Measurements from ENCODE around the gene GSTP1.
"Not testable (repeated sequence)": the region's sequence is repeated elsewhere in the genome, so short reads cannot be mapped to it uniquely, and the experiment has no call there.

Gene GSTP1

GRCh38 chr11:67564230-67564629 lies 19.4 kb upstream of the GSTP1 start:
- DNase-seq, result no peak

DNA sequence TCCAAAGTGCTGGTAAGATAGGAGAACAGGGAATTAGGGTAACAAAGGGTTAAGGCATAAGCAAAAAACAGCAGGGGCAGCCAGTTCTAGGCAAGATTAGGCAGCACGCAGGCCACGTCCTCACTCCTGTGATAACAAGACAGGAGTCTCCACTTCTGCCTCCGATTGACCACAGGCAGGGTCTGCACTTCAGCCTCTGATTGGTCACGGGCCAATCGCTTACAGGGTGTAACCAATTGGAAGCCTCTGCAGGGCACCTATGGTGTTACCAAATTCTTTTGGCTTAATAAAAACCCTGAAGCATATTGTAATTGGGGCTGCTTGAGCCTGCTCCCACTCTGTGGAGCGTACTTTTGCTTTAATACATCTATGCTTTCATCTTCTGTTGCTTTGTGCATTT lies 12.2 kb upstream of the GSTP1 start:
- DNase-seq, result no peak

DNA sequence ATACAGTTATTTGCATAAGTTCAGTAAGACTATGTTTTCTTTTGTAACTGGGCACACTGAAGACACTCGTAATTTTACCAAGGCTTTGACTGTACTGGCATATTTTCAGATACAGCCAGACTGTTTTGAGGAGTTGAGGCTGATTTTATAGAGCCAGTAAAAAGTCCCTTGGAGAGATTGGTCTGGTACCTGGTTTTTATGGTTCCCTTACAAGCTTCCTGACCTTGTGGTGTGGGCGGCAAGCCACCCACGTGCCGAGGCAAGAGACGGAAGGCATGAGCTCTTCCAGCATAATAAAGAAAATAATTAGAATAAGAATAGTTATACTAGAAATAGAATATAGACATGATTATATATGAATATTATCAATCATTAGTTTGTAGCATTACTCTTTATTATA lies 11.3 kb upstream of the GSTP1 start:
- no peak for DNase-seq

DNA sequence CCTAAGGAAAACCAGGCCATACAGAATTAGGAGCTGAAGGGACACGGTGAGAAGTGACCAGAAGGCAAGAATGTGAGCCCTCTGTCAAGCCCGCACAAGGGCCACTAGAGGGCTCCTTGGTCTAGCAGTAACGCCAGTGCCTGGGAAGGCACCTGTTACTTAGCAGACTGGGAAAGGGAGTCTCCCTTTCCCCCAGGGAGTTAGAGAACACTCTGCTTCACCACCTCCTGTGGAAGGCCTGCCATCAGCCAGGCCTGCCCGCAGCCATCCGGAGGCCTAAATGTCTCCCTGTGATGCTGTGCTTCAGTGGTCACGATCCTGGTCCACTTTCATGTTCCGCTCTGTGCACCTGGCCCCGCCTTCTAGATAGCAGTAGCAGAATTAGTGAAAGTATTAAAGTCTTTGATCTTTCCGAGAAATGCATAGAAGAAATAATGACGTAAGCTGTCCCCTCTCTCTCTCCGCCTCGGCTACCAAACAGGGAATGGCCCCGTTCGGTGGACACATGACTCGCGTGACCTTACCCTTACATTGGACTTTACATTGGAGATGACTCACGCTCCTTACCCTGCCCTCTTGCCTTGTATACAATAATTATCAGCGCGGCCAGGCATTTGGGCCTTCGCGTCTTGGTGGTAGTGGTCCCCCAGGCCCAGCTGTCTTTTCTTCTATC lies 10.7 kb upstream of the GSTP1 start:
- DNase-seq, result peak; percentile 59

DNA sequence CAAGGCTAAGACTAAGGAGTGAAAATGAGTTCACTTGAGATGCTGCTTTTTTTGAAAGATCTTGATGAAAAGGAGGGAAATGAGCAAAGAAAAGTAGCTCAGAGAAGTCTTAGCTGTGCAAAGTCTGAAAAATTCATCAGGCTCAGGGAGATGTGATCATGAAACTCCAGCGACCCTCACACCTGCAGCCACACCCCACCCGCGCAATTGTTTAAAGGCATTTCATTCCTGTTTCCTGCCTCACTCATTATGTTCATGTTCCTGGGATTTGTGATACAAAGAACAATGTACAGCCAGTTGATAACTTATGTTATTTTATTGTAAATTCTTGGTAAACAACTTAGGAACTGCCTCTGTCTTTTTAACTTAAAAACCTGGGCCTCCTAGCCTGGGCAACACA lies 8.7 kb upstream of the GSTP1 start:
- DNase-seq, result no peak

- no peak for DNase-seq
Observed at GRCh38 chr11:67576735-67577475, 6.7 kb upstream of the GSTP1 start.

GRCh38 chr11:67577951-67578350 lies 5.7 kb upstream of the GSTP1 start:
- DNase-seq, result no peak

- no peak for DNase-seq
Observed at GRCh38 chr11:67581469-67581868, 2.1 kb upstream of the GSTP1 start.

DNA sequence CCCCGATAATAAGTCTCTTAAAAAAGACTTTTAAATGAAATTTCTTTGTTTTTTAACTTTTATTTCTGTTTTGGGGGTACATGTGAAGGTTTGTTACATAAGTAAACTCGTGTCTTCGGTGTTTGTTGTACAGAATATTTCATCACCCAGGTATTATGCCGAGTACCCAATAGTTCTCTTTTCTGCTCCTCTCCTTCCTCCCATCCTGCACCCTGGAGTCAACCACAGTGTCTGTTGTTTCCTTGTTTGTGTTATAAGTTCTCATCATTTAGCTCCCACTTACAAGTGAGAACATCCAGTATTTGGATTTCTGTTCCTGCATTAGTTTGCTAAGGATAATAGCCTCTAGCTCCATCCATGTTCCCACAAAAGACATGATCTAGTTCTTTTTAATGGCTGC lies 1.6 kb upstream of the GSTP1 start:
- no peak for DNase-seq

DNA sequence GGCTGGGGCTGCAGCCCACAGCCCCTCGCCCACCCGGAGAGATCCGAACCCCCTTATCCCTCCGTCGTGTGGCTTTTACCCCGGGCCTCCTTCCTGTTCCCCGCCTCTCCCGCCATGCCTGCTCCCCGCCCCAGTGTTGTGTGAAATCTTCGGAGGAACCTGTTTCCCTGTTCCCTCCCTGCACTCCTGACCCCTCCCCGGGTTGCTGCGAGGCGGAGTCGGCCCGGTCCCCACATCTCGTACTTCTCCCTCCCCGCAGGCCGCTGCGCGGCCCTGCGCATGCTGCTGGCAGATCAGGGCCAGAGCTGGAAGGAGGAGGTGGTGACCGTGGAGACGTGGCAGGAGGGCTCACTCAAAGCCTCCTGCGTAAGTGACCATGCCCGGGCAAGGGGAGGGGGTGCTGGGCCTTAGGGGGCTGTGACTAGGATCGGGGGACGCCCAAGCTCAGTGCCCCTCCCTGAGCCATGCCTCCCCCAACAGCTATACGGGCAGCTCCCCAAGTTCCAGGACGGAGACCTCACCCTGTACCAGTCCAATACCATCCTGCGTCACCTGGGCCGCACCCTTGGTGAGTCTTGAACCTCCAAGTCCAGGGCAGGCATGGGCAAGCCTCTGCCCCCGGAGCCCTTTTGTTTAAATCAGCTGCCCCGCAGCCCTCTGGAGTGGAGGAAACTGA lies 731 bp downstream of the GSTP1 start:
- DNase-seq, result no peak

DNA sequence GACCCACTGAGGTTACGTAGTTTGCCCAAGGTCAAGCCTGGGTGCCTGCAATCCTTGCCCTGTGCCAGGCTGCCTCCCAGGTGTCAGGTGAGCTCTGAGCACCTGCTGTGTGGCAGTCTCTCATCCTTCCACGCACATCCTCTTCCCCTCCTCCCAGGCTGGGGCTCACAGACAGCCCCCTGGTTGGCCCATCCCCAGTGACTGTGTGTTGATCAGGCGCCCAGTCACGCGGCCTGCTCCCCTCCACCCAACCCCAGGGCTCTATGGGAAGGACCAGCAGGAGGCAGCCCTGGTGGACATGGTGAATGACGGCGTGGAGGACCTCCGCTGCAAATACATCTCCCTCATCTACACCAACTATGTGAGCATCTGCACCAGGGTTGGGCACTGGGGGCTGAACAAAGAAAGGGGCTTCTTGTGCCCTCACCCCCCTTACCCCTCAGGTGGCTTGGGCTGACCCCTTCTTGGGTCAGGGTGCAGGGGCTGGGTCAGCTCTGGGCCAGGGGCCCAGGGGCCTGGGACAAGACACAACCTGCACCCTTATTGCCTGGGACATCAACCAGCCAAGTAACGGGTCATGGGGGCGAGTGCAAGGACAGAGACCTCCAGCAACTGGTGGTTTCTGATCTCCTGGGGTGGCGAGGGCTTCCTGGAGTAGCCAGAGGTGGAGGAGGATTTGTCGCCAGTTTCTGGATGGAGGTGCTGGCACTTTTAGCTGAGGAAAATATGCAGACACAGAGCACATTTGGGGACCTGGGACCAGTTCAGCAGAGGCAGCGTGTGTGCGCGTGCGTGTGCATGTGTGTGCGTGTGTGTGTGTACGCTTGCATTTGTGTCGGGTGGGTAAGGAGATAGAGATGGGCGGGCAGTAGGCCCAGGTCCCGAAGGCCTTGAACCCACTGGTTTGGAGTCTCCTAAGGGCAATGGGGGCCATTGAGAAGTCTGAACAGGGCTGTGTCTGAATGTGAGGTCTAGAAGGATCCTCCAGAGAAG lies 1.6 kb downstream of the GSTP1 start:
- no peak for DNase-seq

GRCh38 chr11:67585911-67586310 lies 2.3 kb downstream of the GSTP1 start:
- DNase-seq, result no peak

DNA sequence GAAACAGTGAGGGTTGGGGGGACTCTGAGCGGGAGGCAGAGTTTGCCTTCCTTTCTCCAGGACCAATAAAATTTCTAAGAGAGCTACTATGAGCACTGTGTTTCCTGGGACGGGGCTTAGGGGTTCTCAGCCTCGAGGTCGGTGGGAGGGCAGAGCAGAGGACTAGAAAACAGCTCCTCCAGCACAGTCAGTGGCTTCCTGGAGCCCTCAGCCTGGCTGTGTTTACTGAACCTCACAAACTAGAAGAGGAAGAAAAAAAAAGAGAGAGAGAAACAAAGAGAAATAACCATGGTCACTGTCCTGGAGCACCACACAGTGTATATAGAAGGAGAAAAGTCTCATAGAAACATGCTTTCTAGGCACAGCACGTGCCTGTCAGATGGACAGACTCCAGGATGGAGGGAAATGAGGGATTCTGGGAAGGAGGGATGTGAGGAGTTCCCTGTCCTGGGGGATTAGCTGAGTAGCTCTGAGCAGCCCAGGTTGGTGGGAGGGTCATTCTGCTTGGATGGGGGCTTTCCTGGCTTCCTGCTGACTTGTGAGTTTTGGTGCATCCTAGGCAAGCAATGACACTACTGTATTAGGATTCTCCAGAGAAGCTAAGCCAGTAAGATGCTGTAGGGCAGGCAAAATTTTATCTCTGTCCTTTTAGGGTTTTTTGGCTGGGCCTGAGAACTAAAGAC lies 3.1 kb downstream of the GSTP1 start:
- DNase-seq, result no peak

DNA sequence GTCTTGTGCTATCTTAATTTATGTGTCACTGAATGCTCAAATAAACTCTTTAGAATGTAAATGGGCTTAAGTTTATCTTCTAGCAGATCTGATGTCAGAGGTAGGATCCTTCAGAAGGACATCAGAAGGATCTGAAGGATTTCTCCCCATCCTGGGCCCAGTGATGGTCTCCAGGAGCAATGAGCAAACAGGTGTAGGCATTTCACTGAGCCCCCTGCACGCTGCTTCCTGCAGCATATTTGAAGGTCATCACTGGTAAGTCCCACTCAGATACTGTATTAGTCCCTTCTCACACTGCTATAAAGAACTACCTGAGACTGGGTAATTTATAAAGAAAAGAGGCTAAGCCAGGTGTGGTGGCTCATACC lies 4.5 kb downstream of the GSTP1 start:
- DNase-seq, result no peak

GRCh38 chr11:67588899-67589415 lies 5.3 kb downstream of the GSTP1 start:
- DNase-seq, result not testable (repeated sequence)

GRCh38 chr11:67592880-67593564 lies 9.4 kb downstream of the GSTP1 start:
- DNase-seq, result no peak

- DNase-seq, result no peak
Observed at GRCh38 chr11:67593565-67593905, 9.9 kb downstream of the GSTP1 start.

DNA sequence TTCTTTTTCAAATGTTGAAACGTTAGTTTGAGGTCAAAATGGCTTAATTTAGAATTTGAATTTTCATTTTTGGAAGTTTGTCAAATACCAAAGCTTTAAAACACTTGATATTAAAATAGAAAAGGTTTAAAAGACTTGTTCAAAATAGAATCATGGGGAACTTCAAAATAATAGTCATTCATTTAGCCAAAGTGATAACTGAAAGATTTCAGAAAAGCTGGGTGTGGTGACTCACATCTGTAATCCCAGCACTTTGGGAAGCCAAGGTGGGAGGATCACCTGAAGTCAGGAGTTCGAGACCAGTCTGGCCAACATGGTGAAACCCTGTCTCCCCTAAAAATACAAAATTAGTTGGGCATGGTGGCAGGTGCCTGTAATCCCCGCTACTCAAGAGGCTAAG lies 10.9 kb downstream of the GSTP1 start:
- DNase-seq, result no peak

DNA sequence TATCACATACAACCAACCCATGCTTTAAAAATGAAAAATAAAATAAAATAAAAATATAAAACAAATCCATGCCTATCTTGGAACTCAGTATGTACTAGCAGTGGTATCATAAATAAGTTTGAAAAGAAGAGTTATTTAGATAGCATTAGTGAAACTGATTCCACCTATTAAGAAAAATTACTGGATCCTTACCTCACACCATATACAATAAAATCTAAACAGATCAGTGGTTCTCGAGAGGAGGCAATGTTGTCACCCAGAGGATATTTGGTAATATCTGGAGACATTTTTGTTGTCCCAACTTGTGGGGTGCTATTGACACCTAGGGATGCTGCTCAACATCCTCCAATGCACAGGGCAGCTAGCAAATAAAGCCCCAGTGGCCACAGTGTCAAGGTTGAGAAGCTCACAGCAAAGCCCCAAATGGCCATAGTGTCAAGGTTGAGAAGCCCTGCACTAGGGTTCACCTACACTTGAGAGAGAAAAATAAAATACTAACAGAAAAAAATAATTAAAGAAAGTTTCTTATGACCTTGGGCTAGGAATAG lies 13.2 kb downstream of the GSTP1 start:
- no peak for DNase-seq

DNA sequence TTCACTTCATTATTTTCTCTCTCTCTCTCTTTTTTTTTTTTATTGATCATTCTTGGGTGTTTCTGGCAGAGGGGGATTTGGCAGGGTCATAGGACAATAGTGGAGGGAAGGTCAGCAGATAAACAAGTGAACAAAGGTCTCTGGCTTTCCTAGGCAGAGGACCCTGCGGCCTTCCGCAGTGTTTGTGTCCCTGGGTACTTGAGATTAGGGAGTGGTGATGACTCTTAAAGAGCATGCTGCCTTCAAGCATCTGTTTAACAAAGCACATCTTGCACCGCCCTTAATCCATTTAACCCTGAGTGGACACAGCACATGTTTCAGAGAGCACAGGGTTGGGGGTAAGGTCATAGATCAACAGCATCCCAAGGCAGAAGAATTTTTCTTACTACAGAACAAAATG lies 13.8 kb downstream of the GSTP1 start:
- DNase-seq, result not testable (repeated sequence)

GRCh38 chr11:67597963-67598362 lies 14.4 kb downstream of the GSTP1 start:
- not testable (repeated sequence) for DNase-seq

Measured in activated CD8-positive, alpha-beta memory T cell treated with anti-CD3 and anti-CD28 coated beads, Interleukin-2, amount 50 U/mL, for 48 hours (primary cell).